Measurements from ENCODE around the gene PLPP7.
"Not testable (repeated sequence)": the region's sequence is repeated elsewhere in the genome, so short reads cannot be mapped to it uniquely, and the experiment has no call there.

PLPP7 gene

GRCh38 chr9:131307974-131308373 is 18.5 kb downstream of the PLPP7 start:
- DNase-seq: no peak

- no peak for DNase-seq
These were observed 18.9 kb downstream of the PLPP7 start for GRCh38 chr9:131308452-131308851.

GRCh38 chr9:131308906-131309529 is 19.5 kb downstream of the PLPP7 start:
- no peak for DNase-seq

- no peak for DNase-seq
These were observed 20.2 kb downstream of the PLPP7 start for GRCh38 chr9:131309530-131310276.

GRCh38 chr9:131310833-131311554 is 21.5 kb downstream of the PLPP7 start:
- DNase-seq: peak; percentile 59

- DNase-seq: no peak
These were observed 22.7 kb downstream of the PLPP7 start for GRCh38 chr9:131312246-131312645.

GRCh38 chr9:131312822-131313770 is 23.6 kb downstream of the PLPP7 start:
- DNase-seq: no peak

- DNase-seq: no peak
These were observed 28.9 kb downstream of the PLPP7 start for GRCh38 chr9:131318231-131319085.

GRCh38 chr9:131319486-131319885 is 30.0 kb downstream of the PLPP7 start:
- DNase-seq: no peak

- DNase-seq: no peak
These were observed 30.6 kb downstream of the PLPP7 start for GRCh38 chr9:131320031-131320685.

GRCh38 chr9:131323629-131324028 is 34.1 kb downstream of the PLPP7 start:
- no peak for DNase-seq

GRCh38 chr9:131324736-131325679 is 35.5 kb downstream of the PLPP7 start:
- no peak for DNase-seq

- no peak for DNase-seq
These were observed 39.7 kb downstream of the PLPP7 start for GRCh38 chr9:131329241-131329641.

- no peak for DNase-seq
These were observed 41.5 kb downstream of the PLPP7 start for GRCh38 chr9:131330814-131331600.

- not testable (repeated sequence) for DNase-seq
These were observed 42.5 kb downstream of the PLPP7 start for GRCh38 chr9:131331996-131332395.

- no peak for DNase-seq
These were observed 44.5 kb downstream of the PLPP7 start for GRCh38 chr9:131333771-131334628.

GRCh38 chr9:131334629-131335367 is 45.3 kb downstream of the PLPP7 start:
- DNase-seq: no peak

Measured in activated gamma-delta T cell treated with Interleukin-2 at 50 U/mL for 16 hours (primary cell).